Calu3 (cell line): Measurements from ENCODE around the gene RBM43. TPM values are rescaled to one million over a fixed set of nuclear protein-coding genes. Genes with fewer than 3 reads are reported as not detected.
"Not testable (repeated sequence)": the region's sequence is repeated elsewhere in the genome, so short reads cannot be mapped to it uniquely, and the experiment has no call there.

ENCODE experiments used
- BruUV-seq: library from RNA; stranded (reverse); fragments of 400-500 nt; replicated peaks from 2 replicates; lab custom pipeline; 2021; lab: Mats Ljungman, UMichigan
- CTCF ChIA-PET: fragments of 300-600 bp; sonication (Branson Sonifier 250); formaldehyde crosslinking; loops from one replicate; lab custom pipeline; 2022; ENCODE audit warnings: antibody characterized with exemption; lab: Charles Lee
- DNase-seq: peaks from one replicate; pipeline ENCODE4 v3.0.0; 2022
- H3K27ac Mint-ChIP-seq: one replicate; pipeline ENCODE4 v1.8.0; 2022; ENCODE audit warnings: mixed read lengths; ENCODE audit not compliant: unreplicated experiment
- H3K27me3 Mint-ChIP-seq: one replicate; pipeline ENCODE4 v1.8.0; 2022; ENCODE audit warnings: mixed read lengths; ENCODE audit not compliant: unreplicated experiment
- H3K36me3 Mint-ChIP-seq: one replicate; pipeline ENCODE4 v1.8.0; 2022; ENCODE audit warnings: mild to moderate bottlenecking, moderate library complexity, mixed read lengths; ENCODE audit not compliant: insufficient read depth, unreplicated experiment
- H3K4me1 Mint-ChIP-seq: one replicate; pipeline ENCODE4 v1.8.0; 2022; ENCODE audit warnings: mild to moderate bottlenecking, low read depth, mixed read lengths; ENCODE audit not compliant: unreplicated experiment
- H3K4me3 Mint-ChIP-seq: one replicate; pipeline ENCODE4 v1.8.0; 2022; ENCODE audit warnings: mild to moderate bottlenecking, low read depth, moderate library complexity, mixed read lengths; ENCODE audit not compliant: unreplicated experiment
- H3K9me3 Mint-ChIP-seq: one replicate; pipeline ENCODE4 v1.8.0; 2022; ENCODE audit warnings: low read depth, mixed read lengths; ENCODE audit not compliant: unreplicated experiment
- intact Hi-C: fragments of 100-400 bp; cut with micrococcal nuclease; formaldehyde crosslinking; loops from one replicate; pipeline ENCODE4 v1.10.0; 2022; ENCODE audit not compliant: unreplicated experiment
- total RNA-seq: library from RNA; stranded (reverse); gene quantifications from 2 replicates; pipeline ENCODE4 v1.2.3, GENCODE V29; 2022
- TF ChIP-seq, protein P1 (sequence below): fragments of 200-600 bp; IDR thresholded peaks from one replicate; pipeline ENCODE4 v1.8.0; 2022; ENCODE audit warnings: antibody characterized with exemption; ENCODE audit not compliant: unreplicated experiment

RBM43 gene
- total RNA-seq, 1 experiment from 2014 or later = 5.2 TPM

DNA sequence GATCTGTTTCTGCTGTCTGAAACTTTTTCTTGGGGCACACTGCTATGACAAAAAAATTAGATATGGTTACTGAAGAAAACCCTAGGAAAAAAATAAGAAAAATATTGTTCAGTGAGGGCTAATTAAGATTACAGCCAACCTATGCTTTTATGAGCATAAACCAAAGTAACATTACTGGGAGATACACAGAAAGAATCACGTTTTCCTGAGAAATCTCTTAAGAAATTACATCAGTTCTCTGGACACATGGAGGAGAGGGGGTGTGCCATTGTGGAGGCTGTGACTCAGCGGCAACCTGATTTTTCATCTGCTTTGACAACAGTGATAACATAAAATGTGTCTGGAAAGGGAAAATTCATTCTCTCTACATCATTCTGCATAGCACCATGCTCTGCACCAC lies 41.2 kb upstream of the RBM43 start:
- BruUV-seq = no TSS peak
- Mint-ChIP-seq H3K27ac (no peak overlapping the region), H3K27me3 (no peaks in the 10 kb centered on the region), H3K9me3 (peaks cover 7% of the 10 kb centered on the region), H3K36me3 (no peaks in the 10 kb centered on the region), H3K4me1 (peaks cover 37% of the 10 kb centered on the region), H3K4me3 (no peak overlapping the region)
- CTCF ChIA-PET = no interaction called here
- DNase-seq = no peak
- intact Hi-C loops = no loop called here
- TF ChIP-seq, protein P1, sequence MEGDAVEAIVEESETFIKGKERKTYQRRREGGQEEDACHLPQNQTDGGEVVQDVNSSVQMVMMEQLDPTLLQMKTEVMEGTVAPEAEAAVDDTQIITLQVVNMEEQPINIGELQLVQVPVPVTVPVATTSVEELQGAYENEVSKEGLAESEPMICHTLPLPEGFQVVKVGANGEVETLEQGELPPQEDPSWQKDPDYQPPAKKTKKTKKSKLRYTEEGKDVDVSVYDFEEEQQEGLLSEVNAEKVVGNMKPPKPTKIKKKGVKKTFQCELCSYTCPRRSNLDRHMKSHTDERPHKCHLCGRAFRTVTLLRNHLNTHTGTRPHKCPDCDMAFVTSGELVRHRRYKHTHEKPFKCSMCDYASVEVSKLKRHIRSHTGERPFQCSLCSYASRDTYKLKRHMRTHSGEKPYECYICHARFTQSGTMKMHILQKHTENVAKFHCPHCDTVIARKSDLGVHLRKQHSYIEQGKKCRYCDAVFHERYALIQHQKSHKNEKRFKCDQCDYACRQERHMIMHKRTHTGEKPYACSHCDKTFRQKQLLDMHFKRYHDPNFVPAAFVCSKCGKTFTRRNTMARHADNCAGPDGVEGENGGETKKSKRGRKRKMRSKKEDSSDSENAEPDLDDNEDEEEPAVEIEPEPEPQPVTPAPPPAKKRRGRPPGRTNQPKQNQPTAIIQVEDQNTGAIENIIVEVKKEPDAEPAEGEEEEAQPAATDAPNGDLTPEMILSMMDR = no peak

DNA sequence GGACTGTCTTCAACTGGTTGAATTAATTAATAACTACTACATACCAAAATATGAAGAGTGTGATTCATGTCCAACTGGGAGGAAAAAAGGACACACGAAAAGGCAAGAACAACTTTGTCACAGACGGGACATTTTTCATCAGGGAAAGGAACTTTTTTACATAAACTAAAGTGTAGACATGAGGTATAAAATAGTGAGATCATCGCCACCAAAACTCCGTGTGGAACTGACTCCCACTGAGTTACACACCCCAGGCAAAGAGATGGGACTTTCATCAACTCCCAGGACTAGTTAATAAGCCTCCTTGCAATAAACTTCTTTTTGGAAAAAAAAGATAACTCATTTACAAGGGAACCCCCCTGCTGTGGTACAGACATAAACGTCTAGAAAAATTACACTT lies 40.7 kb upstream of the RBM43 start:
- Mint-ChIP-seq H3K36me3 (no peaks in the 10 kb centered on the region), H3K4me1 (peaks cover 32% of the 10 kb centered on the region), H3K27ac (no peak overlapping the region), H3K27me3 (no peaks in the 10 kb centered on the region), H3K9me3 (peaks cover 5% of the 10 kb centered on the region), H3K4me3 (no peak overlapping the region)
- TF ChIP-seq, protein P1 = no peak
- no TSS peak for BruUV-seq
- intact Hi-C loops = no loop called here
- DNase-seq = no peak
- CTCF ChIA-PET = no interaction called here

DNA sequence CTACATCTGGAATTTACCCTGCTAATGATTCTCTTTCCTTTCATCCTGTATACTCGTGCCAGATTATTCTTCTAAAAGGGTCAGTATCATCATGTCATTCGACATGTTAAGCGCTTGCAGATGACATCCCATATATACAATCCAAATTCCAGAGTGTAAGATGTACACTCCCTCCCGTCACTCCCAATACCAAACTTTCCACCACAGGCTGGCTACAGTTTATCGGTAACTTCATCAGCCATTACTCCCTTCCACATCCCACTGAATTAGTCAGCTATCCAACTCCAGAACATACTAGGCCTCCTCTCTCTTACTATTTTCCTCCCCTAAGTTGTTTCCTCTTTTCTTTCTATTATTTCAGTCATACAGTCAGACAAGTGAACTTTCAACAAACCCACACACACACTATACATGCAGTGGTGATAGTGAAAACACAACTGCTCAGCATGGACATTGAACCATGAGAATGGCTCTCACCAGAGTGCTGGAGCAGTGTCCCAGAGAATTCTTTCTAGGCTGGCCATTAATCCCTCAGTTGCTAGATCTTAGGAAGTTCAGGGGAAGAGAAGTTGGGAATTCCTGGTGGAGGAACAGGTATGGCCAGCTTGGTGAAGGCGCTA lies 38.4 kb upstream of the RBM43 start:
- intact Hi-C loops = no loop called here
- Mint-ChIP-seq H3K9me3 (peaks cover 5% of the 10 kb centered on the region), H3K36me3 (no peaks in the 10 kb centered on the region), H3K27ac (no peak overlapping the region), H3K4me3 (no peak overlapping the region), H3K27me3 (no peaks in the 10 kb centered on the region), H3K4me1 (peaks cover 22% of the 10 kb centered on the region)
- CTCF ChIA-PET = interaction anchor here (0.5 kb wide), 1 partner anchor 25 kb away, joined by 3 read pairs; no protein-coding TSS in a partner anchor
- BruUV-seq = no TSS peak
- TF ChIP-seq, protein P1 = no peak
- DNase-seq = no peak

DNA sequence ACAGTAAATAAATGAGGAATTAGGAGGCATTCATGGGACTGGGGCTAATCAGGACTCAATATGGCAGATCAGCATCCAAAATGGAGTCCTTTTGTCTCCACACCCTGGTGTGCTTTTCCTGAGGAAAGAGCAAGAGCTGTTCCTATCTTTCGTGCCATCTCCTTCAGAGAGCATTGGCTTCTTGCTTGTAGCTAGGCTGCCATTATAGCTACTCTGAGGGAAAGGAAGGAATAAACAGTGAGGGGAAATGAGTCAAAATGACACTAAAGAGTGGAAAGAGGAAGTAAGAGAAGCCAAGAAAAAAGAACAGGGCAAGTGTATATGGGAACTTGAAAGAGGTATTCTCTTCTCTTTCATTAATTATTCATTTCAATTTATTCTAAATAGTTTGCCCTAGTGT lies 36.2 kb upstream of the RBM43 start:
- TF ChIP-seq, protein P1 = no peak
- Mint-ChIP-seq H3K4me3 (no peak overlapping the region), H3K4me1 (peaks cover 16% of the 10 kb centered on the region), H3K9me3 (peaks cover 2% of the 10 kb centered on the region), H3K36me3 (no peaks in the 10 kb centered on the region), H3K27ac (no peak overlapping the region), H3K27me3 (no peaks in the 10 kb centered on the region)
- intact Hi-C loops = no loop called here
- CTCF ChIA-PET = no interaction called here
- DNase-seq = no peak
- BruUV-seq = no TSS peak

DNA sequence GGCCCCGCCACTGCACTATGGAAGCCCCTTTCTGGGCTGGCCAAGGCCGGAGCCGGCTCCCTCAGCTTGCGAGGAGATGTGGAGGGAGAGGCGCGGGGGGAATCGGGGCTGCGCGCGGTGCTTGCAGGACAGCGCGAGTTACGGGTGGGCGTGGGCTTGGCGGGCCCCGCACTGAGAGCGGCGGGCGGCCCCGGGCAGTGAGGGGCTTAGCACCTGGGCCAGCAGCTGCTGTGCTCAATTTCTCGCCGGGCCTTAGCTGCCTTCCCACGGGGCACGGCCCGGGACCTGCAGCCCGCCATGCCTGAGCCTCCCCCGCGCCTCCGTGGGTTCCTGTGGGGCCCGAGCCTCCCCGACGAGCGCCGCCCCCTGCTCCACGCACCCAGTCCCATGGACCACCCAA lies 34.3 kb upstream of the RBM43 start:
- H3K4me1 Mint-ChIP-seq, H3K4me3 Mint-ChIP-seq, H3K27ac Mint-ChIP-seq, intact Hi-C loops, H3K9me3 Mint-ChIP-seq, DNase-seq, H3K27me3 Mint-ChIP-seq, BruUV-seq, H3K36me3 Mint-ChIP-seq, CTCF ChIA-PET: not testable (repeated sequence)
